Measurements from ENCODE around the gene RFWD3. TPM values are rescaled to one million over a fixed set of nuclear protein-coding genes. Genes with fewer than 3 reads are reported as not detected.
"Not testable (repeated sequence)": the region's sequence is repeated elsewhere in the genome, so short reads cannot be mapped to it uniquely, and the experiment has no call there.

RFWD3 gene
- total RNA-seq, 1 donor from 2014 or later = 14.1 TPM

DNA sequence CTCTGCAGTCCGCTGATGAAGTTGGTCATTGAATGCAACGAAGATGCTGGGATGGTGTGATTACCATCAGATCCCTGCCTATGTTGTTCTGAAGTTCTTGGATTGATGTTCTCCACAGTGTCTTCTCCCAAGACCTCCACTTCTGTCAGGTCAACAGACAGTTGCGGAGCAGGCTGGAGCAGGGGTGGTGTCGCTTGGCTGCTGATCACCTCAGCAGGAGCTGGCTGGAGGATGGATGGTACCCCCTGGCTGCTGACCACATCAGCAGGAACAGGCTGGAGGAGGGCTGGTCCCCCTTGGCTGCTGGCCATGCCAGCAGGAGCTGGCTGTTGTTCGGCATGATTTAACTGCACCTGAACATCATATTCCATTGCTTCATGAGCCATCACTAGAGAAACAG, 5.6 kb downstream of the RFWD3 start:
- DNase-seq = no peak

DNA sequence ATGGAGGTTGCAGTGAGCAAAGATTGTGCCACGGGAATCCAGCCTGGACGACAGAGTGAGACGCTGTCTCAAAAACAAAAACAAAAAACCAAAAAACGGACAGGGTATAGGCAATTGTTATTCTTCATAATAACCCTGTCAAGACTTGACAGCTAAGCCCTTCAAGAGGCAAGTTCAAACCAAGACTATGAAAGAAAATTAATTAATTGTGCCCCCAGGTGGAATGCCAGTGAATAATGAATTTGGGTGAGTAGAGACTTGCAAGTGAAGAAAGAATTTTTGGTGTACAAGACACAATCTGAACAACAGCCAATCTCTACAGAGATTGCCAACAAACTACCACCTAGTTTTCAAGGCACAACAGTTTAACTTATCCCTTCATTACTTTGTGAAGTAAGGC, 6.3 kb downstream of the RFWD3 start:
- DNase-seq = no peak

DNA sequence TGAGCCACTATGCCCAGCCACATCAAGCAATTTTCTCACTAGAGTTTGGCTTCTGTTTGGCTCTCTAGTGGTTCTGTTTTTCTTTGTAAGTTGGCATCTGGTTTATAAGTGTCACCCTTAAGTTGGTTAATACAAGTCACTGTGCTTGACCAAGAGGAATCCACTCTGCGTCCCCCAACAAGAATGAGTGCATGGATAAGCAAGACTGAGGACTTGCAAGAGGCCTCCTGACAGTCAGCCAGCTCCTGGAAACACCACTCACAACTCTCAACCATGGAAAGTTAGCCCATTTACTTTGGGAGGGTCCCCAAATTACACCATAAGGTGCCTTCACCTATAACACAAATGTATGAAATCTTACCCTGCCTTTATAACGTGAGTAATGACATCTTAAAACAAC, 7.6 kb downstream of the RFWD3 start:
- DNase-seq = no peak

DNA sequence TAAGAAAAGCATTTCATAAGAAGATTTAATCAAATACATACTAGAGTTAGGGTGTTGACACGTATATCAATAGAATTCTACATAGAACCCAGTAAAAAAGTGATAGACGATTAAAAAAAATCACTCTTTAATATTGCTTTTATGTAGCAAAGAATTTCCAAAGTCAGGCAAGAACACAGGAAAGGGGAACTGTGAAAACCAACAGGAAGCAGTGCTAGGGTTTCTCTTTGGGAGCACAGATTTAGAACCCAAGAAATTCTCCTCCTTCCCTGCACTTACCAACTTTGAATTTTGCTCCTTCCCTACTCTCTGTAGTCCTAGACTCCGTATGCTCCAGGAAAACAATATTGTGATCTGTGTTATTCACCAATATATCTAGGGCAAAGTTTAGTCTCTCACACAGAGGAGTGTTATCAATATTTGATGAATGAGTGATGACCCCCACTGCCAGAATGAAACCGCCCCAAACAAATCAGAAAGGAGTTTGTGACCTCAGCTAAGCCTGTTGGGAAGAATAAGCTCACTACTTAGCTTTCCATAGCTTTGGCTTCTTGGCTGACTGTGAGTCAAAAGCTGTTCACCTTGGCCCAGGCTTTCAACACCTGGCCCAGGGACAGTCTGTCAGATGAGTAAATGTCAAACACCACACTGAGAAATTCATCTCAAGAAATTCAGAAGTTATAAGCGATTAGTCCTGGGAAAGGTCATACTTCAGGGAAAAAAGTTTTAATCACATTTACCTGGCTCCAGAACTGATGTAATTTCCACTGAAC, 8.6 kb downstream of the RFWD3 start:
- no peak for DNase-seq

DNA sequence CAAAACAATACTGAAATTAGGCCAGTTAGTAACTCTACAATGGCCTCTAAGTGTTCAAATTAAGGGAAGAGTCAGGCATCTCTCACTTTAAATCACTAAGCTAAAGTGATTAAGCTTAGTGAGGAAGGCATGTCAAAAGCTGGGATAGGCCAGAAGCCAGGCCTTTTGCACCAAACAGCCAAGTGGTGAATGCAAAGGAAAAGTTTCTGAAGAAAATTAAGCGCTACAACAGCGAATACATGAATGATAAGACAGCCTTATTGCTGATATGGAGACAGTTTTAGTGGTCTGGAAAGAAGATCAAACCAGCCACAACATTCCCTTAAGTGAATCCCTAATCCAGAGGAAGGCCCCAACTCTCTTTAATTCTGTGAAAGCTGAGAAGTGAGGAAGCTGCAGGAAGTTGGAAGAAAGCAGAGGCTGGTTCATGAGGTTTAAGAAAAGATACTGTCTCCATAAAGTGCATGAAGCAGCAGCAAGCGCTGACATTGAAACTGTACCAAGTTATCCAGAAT, 12.1 kb downstream of the RFWD3 start:
- no peak for DNase-seq

DNA sequence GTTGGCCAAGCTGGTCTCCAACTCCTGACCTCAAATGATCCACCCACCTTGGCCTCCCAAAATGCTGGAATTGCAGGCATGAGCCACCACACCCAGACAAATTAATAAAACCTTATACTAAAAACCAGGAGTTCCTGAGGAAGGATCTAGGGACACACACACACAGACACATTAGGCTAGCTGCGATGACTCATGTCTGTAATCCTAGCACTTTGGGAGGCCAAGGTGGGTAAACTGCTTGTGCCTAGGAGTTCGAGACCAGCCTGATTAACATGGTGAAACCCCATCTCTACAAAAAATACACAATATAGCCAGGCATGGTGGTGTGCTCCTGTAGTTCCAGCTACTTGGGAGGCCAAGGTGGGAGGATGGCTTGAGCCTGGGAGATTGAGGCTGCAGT, 13.8 kb downstream of the RFWD3 start:
- not testable (repeated sequence) for DNase-seq

DNA sequence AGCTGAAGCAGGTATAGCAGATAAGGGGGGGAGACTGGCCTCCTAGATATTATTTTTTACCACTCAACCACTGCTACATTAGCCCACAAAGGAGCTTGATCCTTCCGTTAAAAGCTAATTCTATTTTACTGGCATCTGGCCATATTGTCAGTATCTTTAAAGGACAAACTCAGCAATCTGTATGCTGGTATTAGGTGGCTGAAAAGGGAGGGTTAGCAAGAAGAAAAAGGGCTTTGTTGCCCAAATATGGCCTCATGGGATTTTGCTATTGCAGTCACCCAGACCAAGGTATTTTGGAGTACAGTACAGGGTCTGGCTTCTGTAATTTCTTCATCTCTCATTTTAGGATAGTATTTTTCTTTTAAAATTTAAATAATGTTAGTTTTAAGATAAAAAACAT, 14.4 kb downstream of the RFWD3 start:
- no peak for DNase-seq

DNA sequence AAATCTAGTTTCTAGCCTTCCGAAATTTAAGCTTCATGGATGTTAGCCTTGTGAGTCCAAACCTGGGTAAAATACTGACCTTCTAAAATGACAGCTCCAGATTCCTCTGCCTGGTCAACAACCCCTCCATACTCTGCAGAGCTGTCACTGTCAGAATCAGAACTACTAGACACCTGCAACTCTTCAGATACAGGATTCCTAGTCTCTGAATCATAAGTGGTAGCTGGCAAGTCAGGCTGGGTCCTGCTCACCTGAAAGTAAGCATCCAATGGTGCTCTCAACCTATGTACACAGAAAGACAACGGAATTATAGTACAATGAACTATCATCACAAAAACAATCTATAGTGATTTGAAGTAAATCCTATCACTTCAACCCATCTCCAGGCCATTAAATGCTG, 14.8 kb downstream of the RFWD3 start:
- no peak for DNase-seq

DNA sequence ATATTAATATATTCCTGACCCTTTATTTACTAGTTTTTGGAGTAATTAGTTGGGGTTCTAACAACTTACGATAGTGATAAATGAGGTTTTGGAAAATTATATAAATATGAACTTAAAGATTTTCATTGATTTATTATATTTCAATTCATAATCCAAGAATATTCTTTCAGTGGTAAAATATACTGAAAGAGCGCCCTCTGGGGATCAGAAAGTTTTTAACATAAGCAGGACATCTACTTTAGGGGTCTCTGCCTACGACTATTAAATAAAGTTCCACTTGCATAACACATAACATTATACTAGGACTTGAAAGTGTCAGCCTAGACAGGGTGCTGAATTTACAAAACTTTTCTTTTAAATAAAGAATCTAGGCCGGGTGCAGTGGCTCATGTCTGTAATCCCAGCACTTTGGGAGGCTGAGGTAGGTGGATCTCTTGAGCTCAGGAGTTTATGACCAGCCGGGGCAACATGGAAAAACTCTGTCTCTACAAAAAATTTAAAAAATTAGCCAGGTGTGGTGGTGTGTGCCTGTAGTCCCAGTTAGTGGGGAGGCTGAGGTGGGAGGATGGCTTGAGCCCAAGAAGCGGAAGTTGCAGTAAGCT, 15.6 kb downstream of the RFWD3 start:
- DNase-seq = no peak

DNA sequence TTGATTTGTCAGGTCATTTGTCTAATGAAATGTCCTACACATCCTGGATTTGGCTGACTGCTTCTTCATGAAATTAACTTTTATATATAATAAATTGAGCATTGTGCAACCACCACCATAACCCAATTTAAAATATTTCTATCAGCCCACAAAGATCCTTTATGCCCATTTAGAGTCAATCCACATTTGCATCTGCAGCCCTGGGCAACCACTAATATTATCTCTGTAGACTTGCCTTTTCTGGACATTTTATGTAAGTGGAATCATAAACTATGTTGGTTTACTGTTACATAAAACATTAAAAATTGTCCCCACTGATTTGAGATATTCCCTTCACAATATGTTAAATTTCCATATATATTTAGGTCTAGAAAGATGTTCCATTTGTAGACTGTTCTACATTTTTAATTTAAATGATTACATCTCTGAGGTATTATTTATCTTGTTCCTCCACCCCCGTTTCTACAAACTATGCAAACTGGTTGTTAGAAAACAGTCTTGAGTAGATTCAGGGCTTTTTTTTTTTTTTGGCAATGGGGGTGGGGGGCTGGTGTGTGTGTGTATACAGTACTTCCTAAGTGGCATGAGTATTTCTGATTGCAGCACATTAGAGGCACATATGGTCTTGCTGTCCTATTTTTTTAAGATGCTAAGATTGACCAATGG, 16.7 kb downstream of the RFWD3 start:
- no peak for DNase-seq

DNA sequence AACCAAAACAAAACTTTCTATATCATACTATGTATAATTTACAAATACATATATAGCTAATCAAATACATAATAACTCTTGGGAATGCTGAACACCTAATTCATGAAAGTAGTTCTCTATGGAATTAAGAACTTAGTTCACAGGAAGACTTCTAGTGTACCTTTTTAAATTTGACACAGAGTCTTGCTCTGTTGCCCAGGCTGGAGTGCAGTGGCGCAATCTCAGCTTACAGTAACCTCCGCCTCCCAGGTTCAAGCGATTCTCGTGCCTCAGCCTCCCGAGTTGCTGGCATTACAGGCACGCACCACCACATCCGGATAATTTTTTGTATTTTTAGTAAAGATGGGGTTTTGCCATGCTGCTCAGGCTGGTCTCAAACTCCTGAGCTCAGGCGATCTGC, 24.7 kb downstream of the RFWD3 start:
- no peak for DNase-seq

DNA sequence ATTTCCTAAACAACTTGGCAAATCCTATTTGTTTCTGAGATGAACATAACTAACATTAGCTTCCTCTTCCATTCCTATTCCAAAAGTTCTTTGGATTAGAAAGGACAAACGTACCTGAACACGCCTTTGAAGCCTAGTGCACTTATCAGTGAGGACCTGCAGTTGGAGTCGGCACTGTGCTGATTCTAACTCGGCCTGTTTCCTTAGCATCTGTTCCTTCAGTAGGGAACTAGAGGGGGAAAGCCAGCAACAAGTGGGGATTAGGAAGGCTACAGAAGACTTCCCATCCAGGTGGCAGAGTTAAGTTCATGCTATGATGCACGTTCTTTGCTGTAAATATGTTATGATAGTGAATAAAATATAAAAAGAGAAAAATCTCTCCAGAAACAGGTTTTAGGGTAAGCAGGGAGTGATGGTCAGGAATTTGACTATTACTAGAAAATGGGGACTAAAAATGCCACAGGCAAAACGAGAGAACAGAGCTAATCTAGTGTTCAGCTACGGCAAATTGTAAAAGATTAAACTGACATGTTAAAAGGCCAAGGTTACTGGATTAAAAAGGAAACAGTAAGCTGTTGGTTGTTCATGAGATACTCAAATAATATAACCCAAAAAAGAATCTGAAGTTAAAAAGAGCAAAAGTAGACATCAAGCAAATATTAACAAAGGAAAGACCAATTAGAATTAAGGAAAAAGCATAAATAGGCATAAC, 28.8 kb downstream of the RFWD3 start:
- no peak for DNase-seq

DNA sequence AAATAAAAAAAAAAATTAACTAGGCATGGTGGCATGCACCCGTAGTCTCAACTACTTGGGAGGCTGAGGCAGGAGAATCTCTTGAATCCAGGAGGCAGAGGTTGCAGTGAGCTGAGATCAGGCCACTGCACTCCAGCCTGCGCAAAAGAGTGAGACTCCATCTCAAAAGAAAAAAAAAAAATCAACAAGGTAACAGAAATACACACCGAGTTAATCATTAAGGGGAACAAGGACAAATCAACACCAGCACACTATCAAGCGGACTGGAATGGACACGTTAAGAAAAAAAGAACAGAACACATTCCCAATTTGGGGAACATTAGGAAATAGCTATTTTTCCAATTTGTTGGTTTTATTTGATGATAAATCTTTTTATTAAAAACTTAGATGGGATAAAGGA, 31.4 kb downstream of the RFWD3 start:
- DNase-seq = no peak

DNA sequence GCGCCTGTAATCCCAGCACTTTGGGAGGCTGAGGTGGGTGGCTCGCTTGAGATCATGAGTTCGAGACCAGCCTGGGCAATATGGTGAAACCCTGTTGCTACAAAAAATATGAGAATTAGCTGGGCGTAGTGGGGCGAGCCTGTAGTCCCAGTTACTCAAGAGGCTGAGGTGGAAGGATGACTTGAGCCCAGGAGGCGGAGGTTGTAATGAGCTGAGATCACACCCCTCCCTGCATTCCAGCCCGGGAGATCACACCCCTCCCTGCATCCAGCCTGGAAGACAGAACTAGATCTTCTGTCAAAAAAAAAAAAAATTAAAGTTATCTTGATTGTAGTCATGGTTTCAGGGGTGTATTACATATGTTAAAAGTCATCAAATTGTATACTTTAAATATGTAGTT, 33.0 kb downstream of the RFWD3 start:
- DNase-seq = no peak

DNA sequence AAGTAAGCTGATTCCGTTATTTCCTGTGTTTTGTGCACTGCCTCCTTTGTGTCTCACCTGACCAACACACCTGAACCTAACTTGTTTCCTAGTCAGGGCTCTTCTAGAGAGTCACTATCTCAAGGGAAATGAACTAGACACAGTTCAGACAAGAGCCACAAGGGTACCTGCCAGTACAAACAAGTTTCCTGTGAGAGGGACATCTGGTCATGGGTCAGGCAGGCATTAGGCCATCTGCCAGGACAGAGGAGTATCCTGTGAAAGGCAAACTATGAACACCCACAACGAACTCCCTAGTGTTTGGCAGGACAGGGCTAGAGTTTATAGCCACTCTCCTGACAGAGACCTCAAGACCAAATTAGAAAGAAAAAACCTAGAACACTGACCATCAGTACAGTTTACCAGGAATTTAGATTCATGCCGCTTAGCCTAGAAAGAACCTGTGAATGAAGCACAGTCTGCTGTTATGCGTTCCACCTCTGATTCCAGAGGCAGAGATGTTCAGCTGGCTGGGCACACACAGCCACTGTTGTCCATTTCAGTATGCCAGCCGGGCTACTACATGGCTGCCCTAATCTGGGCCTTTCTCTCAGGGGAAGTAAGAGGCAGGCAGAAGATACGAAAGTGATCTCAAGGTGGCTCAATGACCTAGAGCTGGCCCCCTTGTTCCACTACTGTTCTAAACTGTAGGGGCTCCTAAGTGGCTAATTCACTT, 39.0 kb downstream of the RFWD3 start:
- no peak for DNase-seq

DNA sequence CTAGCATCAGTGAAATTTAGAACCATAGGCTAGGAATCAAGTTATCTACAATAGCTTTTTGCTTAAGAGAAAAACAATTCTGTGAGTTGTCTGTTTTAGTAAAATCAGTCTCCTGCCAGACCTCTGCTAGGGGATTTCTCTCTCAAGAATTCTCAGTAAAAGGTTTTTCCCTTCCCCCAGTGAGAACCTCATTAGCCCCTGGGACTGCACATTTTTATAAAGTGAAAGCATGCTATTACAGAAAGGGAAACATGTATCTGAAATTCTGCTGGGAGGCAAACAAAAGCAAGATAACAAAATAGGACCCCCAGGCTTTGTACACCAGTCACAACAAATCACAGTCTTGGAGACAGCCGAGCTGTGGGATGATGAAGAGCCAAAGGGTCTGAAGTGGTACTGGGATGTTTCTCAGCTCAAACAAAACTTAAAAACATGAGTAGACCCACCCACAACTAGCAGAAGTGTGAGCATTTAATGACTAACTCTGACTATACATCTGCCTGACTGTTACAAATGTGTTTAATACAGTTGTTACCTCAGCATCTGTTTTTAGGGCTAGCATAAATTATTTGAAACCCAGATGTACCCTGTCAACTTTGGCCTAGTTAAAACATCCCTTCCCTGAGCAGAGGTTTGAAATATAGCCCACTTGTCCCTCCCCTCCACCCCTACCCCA, 39.8 kb downstream of the RFWD3 start:
- DNase-seq = no peak

DNA sequence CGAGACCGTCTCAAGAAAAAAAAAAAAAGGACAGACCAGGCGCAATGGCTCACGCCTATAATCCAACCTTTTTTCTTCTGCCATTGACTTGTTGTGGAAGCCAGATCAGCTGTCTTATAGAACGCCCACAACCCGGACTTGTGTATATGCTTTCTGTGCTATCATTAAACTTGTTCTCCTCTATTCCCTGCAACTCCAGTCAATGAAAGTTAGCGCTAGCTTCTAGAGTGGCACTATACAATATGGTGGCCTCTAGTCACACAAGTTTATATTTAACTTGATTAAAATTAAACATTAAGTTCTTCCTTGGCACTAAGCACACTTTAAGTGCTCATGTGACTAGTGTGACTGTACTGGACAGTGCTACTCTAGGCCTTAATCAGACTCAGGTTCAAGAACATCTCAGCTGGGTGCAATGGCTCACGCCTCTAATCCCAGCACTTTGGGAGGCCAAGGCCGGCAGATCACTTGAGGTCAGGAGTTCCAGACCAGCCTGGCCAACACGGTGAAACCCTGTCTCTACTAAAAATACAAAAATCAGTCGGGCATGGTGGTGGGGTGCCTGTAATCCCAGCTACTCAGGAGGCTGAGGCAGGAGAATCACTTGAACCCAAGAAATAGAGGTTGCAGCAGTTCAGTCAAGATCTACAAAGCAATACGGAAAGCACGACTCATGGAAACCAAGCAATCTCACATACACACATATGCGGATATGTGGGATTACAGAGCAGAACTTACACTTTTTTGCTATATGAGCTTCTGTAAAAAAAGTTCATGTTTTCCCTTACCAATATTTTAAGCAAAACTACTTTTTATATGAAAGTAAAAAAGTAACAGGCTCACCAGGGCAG, 41.0 kb downstream of the RFWD3 start:
- DNase-seq = no peak

DNA sequence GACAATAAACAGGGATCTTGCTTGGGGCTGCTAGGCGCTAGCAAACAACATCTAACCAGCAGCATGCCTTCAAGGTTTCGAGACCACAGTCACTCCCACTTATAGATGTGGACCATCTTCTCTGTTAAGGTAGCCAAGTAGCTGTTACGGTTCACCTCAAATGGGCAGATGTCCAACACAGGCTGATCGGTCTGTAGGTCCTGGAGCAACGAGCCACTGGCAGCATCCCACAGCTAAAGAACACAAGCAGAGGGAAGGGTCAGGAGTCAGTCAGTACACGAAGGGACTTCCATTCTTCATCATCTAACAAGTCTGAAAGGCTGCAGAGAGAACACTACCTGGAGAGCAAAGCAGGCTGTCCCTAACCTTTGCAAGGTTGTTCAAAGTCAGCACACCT, 42.8 kb downstream of the RFWD3 start:
- no peak for DNase-seq

DNA sequence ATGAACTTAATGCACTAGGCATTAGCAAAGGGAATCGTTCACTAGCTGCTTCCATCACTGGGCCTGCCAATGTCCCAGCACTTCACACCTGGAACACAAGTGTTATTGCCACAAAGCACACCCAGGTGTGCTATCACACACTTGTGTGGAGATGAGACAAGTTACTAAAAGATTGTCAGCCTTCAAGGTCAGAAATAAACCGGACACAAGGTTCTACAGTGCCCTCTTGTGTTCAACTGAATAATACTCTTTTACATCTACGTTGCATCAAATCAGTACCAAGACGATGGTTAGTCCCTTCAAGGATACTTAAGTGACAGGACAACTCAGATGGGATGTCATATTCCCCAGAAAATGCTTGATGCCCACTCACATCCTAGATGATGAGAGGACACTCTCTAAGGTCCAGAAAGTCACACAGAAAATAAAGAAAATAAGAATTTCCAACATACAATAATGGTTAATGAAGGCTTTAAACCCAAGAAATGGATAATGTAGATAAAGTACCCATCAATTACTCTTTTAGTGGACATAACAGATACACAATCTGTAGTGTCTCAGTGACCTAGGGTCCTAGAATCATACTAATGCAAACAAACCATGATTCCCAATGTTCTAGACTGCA, 43.4 kb downstream of the RFWD3 start:
- peak; percentile 5 for DNase-seq

DNA sequence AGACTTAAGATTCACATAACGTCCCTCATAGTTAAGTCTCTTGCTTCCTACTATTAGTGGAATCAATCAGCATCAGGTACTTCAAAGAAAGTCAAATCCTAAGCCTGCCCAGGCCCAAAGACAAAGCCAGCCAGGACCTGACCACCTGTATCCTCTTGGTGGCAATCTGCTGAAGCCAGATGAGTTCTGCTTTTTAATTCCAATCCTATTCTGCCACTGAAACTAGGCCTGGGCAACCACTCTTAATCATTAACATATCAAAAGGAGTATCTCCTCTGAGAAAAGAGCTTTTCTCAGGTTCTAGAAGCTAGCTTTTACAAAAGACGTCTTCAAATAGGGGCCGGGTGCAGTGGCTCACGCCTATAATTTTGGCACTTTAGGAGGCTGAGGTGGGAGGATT, 44.7 kb downstream of the RFWD3 start:
- no peak for DNase-seq

Data from skin of body (tissue), 2 donors.